GM19035 (cell line): ENCODE data around the gene BNC2.
"Not testable (repeated sequence)": the region's sequence is repeated elsewhere in the genome, so short reads cannot be mapped to it uniquely, and the experiment has no call there.

Source experiments
- ATAC-seq: cut with Tn5 transposase; IDR thresholded peaks from one replicate; pipeline ENCODE4 v1.9.1; 2021; ENCODE audit not compliant: unreplicated experiment

The BNC2 gene

DNA sequence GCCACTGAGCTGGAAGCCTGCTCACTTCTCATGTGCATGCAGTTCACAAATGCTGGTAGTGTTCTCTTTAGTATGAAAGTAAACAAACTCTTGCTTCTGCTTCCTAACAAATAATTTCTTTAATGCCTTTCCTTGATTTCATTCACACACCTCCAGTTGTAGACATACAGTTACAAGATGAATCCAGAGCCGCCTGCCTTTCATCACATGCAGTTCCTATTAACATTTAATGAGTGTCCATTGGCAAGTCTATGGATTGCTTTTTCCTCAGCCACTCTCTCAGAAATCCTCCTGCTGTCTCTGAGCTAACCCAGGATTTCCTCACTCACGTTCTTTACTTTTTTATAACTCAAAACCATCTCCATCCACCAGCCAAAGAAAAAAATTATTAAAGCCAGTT lies 408.6 kb downstream of the BNC2 start:
- ATAC-seq: no peak

DNA sequence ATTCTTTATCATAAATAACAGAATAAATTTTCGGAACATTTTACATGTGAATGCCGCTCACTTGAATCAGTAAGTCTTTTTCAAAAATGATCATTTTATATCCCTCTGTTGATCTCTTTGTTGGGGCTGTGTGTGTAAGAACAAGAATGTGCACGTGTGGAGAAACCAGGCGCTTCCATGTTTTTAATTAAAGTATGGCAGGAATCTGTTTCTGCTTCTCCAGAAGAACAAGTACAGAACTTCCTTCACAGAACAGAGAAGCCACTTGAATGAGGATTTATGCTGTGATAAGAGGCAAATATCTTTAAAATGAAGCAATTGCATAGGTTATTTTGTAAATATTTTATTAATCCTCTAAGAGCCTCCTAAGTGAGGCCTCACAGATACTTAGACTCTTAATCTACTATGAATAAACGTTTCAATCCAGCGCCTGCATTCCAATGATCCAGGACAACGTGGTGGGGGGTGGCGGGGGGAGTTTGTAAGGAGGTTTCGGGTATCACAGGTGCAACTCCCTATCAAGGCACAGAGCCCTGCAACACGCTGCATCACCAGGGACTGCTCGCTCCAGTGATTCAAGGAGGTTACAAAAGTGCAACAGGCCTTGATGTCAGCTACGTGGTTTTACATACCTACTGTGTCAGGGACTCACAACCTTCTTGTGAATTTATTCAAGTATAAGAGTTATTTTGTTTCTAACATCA lies 409.2 kb downstream of the BNC2 start:
- no peak for ATAC-seq

DNA sequence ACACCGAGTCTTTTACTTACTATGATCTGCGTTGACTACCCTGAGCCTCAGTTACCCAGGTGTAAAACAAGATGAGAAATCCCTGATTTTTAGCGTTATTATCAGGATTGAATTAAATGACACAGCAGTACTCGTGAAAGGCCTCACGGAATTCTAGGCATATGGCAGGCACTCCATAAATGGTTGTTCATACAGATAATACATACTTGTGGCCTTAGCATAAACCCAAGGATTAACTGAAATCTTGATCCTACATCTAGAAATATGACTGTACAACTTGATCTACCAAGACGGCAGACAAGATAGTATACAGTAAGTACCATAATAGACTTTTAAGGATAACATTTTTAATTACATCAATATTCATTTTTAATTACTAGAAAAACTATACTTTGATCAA lies 409.8 kb downstream of the BNC2 start:
- no peak for ATAC-seq

DNA sequence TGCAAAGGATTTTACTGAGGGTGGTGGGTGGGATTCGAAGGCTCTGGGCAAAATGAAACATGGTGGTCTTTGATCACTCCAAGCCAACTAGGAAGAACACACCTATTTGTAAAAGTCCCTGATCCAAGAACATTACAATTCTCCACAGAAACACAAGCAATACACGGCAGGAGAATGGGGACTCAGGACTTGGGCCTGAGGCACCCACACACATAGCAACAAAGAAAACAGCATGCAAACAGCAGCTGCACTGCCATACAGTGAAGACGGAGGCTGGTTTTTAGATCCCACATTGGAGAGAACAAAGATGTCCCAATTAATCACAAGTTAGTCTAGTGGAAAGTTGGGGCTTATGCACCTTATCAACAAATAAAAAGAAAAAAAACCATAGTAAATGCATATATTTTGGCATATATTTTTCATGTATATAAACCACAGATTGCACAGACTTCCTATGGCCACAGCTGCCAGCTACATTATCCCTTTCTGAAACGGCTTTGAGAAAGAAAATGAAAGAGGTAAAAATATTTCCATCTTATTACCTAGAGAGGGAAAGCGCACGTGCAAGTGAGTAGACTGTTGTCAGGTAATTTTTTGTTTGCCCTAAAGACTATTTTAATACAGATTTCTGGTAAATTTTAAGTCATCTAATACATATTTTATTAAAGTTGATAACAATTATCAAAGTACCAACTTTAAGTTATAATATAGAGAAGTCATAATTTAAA lies 410.9 kb downstream of the BNC2 start:
- ATAC-seq: peak; percentile 64

DNA sequence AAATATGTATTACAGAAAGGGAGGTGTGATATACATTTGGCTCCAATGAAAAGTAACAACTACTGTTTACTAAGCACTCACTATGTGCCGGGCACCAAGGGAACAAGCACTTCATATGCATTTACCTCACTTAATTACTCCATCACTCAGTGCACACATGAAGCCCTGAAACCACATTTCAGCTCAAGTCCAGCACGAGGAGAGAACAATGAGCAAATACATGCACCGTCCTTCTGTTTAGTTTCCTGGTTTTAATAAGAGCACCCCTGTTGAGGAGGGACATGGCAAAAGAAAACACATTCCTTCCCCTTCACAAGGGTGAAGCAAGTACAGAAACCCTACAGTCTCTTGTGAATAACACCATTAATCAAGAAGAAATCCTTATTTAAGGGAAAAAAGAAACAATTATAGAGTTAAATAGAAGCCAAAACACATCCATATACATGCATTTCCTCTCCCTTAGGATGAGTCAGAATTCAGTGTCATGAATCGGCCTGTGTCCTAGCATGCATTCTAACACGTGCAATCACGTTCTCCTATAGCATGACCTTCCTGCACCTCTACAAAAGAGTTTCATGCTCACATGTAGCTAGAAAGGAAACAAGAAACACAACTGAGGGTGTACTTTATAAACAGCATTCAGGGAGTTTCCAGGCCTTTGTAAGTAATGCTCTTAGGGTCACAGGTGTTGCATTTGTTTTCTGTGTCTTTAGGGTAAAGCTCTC lies 411.6 kb downstream of the BNC2 start:
- ATAC-seq: peak; percentile 65

DNA sequence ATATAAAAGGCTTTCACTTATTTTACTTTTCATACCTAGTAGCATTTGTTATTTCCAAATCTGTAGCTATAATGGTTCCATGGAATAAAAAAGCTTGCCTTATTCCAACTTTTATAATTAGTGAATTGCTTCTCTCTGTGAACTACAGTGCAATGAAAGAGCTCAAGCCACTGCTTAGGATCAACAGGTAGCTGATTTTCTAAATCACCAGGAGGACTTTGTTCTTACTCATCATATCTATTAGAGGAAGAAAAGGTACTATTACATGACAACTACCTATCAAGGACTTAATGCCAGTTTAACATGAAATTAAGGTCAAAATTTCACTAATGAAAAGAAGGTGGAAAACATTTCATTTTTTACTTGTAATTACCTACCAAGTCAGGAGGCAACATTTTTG lies 414.6 kb downstream of the BNC2 start:
- ATAC-seq: no peak

DNA sequence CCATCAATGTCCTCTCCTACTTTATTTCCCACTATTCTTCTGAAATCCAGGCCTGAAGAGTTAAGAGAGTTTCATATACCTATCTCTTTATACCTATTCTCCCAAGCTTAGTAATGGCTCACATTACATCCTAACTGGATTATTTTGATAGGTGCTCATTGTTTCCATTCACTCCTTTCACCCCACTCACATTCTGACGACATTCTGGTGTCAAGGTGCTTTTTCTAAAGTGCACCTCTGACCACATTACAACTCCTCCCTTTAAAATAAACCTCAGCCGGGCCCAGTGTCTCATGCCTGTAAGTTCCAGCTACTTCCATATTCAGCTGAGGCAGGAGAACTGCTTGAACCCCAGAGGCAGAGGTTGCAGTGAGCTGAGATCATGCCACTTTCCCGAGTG lies 417.1 kb downstream of the BNC2 start:
- no peak for ATAC-seq

DNA sequence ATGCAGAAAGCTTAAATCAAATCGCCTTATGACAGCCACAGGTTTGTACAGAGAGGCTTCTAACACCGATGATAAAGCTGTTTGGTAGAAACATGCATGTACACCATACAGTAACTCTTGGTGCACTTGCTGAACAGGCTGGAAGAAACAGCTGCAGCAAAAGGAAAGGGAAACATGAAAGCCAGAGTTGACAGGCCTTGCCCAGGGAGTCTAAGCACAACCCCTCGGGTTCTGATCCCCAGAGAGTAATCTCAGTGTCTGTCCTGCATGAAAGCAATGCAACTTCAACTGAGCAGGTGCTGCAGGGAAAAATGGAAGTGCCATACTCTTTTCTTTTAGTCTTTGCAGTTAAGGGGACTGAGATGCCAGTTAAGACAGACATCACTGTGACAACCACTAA lies 419.9 kb downstream of the BNC2 start:
- ATAC-seq: no peak

DNA sequence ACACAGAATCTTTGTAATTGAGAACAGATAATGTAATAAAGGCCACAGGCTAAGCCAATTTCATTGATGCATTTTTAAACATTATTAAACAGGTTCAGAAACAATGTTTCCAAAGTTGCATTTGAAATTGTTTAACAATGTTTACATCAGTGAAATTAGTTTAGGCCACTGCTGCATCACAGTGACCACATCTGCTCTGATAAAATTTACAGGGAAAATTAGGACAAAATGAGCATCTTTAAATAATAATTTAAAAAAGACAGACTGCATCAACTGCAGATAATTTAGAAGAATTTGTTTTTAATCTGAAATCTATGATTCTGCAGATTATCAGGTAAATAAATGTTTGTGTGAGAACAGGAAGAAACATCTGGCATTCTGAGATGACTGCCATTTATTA lies 420.4 kb downstream of the BNC2 start:
- ATAC-seq: no peak

DNA sequence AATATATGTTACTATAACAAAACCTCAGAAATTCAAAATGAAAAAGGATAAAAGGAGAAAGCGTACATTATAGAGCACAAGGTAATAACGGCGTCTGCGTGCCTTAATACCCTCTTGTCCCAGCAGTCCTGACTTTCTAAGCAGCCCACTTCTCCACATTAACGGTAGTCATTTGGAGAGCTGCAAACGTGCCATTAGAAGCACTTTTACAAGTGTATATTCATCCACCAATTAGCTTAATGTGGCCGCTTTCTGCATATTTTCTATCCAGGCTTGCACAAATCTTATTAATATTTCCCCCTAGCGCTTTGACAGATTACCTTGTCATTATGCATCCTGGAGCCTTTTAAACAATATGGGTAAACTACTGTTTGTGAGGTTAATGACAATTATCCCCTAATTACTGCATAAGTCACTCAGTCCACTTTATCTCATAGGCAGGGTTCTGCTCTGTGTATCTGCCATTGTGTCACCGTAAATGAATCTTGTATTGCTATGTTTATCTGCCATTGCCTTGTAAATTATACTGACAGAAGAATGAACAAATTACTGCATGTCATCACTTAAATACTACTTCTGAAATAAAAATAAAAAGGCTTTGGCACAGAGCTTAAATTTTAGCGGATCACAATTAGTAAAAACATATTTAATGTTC lies 421.3 kb downstream of the BNC2 start:
- ATAC-seq: no peak

DNA sequence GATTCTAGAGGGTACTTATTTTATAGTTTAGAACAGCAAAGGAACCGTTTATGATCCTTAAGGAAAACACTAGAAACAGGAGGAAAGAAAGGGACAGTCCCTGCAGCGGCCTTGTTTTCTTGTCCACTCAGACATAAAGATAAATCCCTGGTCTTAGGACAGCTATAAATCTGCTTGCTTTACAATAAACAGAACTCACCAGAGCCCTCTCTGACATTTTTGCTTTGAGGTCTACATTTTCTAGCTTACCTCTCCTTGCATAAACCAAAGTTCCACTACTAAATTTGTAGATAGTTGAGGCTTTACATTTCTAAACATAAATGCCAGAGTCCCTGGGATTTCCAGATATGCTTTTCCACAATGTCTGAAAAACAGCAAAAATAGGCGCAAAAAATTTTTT lies 422.5 kb downstream of the BNC2 start:
- no peak for ATAC-seq

DNA sequence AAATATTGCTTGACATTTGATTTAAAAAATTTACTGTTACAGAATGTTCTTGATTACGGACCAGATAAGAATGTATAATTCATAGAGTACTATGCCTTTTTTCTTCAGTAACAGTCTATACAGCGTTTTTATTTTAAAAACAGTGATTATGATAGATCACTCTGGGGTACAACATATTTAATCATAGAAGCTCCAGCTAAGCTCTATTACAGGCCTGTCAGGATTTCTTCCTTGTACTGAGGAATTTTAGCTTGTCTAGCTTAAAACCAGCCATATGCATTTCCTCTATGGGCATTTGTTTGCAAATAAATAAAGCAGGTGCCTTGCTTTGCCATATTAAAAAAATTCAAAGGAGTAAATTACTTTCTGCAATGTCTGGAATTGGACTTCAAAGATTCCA lies 423.8 kb downstream of the BNC2 start:
- no peak for ATAC-seq

DNA sequence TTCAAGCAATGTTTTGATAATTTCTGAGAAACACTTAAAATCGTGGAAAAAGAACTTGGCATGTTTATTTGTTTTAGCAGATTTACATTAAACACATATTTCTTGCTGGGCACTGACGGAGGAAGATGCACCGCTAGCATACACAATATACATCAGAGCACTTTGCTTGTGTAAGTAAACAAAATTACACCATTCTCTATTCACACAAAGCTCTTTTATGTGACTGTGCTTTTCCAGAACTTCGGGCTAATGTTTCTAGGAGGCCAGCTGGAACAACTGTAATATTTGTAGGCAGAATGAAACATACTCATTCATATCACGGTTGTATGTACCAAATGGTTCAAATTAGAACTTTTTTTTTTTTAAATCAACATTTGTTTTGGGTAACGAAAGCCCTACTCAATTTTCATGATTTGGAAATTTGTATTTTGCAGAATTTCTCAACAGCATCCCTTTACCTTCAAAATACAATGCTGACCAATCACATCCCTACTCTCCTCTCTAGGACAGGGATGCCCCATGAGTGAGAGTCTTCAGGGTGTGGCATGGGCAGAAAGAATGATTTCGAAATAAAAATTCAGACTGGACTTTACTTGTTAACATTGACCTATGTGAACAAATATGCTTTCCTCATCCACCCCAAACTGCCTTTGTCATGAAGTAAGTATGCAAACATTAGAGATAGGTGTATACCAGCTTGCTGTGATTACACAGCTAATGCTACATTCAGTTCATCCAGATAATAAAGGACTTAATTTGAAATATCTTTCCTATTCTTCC lies 425.1 kb downstream of the BNC2 start:
- ATAC-seq: no peak

DNA sequence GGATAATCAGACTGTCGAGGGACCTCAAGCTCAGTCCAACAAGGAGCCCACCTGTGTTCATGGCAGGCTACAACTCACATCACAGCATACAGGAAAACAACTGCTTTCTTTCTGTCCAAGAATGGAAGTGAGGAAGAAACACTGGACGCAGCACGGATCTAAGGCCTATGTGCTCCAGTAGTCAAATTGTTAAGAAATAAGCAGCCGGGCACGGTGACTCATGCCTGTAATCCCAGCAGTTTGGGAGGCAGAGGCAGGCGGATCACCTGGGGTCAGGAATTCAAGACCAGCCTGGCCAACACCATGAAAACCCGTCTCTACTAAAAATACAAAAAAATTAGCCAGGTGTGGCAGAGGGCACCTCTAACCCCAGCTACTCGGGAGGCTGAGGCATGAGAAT lies 427.8 kb downstream of the BNC2 start:
- ATAC-seq: no peak

DNA sequence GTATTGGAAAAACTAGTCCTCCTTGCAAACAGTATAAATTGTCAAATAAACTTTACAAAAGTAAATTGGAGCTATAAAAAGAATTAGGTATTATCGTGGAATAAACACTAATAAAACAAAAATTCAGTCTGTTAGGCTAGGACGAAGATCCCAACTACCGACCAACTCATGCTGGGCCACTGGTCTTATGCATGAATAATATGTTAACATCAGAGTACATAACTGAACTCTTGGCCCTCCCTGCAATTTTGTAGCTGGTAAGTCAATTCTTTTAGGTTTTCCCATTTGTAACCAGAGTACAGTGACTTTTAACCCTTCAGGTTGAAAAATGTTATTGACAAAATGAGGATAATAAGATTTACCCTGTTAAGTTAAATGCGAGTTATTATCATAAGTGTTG lies 428.7 kb downstream of the BNC2 start:
- no peak for ATAC-seq

DNA sequence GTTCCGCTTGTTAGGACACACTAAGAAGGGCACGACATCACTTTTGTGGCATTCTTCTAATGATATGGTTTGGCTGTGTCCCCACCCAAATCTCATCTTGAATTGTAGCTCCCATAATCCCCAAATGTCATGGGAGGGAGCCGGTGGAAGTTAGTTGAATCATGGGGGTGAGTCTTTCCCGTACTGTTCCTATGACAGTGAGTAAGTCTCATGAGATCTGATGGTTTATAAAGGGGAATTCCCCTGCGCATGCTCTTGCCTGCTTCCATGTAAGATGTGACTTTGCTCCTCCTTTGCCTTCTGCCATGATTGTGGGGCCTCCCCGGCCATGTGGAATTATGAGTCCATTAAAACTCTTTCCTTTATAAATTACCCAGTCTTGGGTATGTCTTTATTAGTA lies 431.6 kb downstream of the BNC2 start:
- not testable (repeated sequence) for ATAC-seq

DNA sequence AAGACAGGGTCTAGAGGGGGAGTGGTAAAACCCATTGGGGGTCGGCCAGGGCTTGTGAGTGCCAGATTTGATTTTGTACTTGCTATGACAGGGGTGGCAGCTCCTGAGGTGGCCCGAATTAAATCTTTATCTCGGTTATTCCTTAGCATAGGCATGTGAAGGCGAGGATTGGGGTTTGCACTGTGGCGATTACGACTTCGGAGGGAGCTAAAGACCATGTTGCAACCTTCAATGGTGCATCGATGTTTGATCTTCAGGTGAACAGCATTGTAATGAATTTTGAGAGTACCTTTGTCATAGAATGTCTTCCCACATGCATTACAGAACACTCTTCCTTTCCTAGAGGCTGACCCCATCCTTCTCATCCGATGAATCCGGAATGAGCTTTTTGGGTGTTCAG lies 433.9 kb downstream of the BNC2 start:
- ATAC-seq: no peak

DNA sequence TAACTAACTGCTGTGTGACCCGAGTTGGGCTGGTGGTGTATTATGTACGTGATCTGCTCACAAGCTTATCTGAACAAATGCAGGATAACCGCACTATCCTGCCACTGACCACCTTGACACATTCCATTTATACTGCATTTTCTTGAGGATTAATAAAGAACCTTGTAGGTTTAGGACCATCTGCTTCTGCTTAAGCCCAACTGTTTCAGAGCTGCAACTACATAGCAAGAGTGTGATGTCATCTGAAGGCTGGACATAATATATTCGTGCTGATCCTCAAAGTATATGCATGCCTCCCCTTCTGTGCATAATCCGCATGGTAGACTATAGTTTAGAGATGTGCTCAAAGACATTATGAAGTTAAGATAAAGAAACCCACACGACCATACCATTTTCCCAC lies 435.9 kb downstream of the BNC2 start:
- ATAC-seq: no peak

DNA sequence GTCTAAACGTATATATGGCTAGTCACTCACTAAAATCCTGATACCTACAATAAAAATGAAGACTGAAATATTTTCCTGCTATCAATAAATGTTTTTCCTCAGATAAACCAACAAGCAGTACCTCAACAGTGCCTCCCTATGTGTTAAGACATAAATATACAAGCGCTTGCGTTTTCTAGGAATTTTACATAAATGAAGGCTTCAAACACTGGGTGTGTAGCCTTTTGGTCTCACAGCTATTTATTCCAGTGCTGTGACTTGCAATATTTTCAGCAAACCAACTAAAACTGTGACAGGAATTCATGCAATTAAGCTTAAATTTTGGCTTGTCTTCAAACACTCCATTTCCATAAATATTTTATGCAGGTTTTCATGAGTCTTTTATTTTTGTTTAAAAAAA lies 437.0 kb downstream of the BNC2 start:
- ATAC-seq: no peak

DNA sequence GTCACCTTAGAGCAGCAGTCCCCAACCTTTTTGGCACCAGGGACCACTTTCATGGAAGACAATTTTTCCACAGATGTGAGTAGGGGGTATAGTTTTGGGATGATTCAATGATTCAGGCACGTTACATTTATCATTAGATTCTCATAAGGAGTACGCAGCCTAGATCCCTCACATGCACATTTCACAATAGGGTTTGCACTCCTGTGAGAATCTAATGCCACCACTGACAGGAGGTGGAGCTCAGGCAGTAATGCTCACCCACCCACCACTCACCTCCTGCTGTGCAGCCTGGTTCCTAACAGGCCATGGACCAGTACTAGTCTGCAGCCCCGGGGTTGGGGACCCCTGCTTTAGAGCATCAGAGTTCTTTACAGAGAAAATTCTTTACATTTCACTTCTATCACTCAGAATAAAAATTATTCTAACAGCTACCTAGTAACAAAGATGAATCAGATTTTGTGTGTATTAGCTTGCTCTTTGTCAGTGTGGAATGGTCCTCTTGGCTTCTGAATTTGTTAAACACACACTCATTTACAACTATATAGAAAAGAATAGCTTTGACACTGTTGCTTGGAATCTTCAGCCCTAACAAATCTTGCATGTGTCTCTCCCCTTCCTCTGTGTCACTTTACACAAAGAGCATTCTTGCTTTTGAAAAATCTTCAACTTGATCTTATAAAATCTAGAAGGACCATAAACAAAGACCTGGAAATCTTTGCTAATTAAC lies 438.6 kb downstream of the BNC2 start:
- no peak for ATAC-seq
